Osteoblast (primary cell): ENCODE measurements around the gene FBXW7. TPM values are rescaled to one million over a fixed set of nuclear protein-coding genes. Genes with fewer than 3 reads are reported as not detected.

Source experiments
- DNase-seq: peaks from one replicate; pipeline ENCODE4 v3.0.0; 2011; ENCODE audit warnings: low spot score, mixed read lengths; ENCODE audit not compliant: insufficient read length; ENCODE audit errors: missing footprints
- H2AFZ ChIP-seq: 2 replicates; pipeline ENCODE4 v1.6.0; 2011; ENCODE audit warnings: mild to moderate bottlenecking, low read length
- H3K27ac ChIP-seq: 2 replicates; pipeline ENCODE4 v1.5.1; 2011; ENCODE audit warnings: mild to moderate bottlenecking, low read depth, low read length, moderate library complexity
- H3K27me3 ChIP-seq: 2 replicates; pipeline ENCODE4 v1.6.0; 2012; ENCODE audit warnings: mild to moderate bottlenecking, control low read depth, inconsistent platforms, low read length, moderate library complexity; ENCODE audit not compliant: insufficient read depth
- H3K36me3 ChIP-seq: 2 replicates; pipeline ENCODE4 v1.5.1; 2011; ENCODE audit warnings: mild to moderate bottlenecking, low read length, control low read depth, moderate library complexity; ENCODE audit not compliant: insufficient read depth
- H3K4me1 ChIP-seq: 2 replicates; pipeline ENCODE4 v1.5.1; 2011; ENCODE audit warnings: mild to moderate bottlenecking, low read length, control low read depth, moderate library complexity; ENCODE audit not compliant: insufficient read depth
- H3K4me2 ChIP-seq: 2 replicates; pipeline ENCODE4 v1.6.0; 2011; ENCODE audit warnings: mild to moderate bottlenecking, low read length; ENCODE audit not compliant: insufficient read depth
- H3K4me3 ChIP-seq: fragments of 200-600 bp; sonication (generic); 3 replicates; pipeline ENCODE4 v1.5.1; 2012; ENCODE audit warnings: mild to moderate bottlenecking, low read length, inconsistent platforms; ENCODE audit not compliant: insufficient read depth
- H3K79me2 ChIP-seq: 2 replicates; pipeline ENCODE4 v1.6.0; 2012; ENCODE audit warnings: mild to moderate bottlenecking, low read length, control low read depth, inconsistent platforms; ENCODE audit not compliant: insufficient read depth
- H3K9me3 ChIP-seq: 2 replicates; pipeline ENCODE4 v1.5.1; 2011; ENCODE audit warnings: low read depth, low read length, control low read depth
- H4K20me1 ChIP-seq: 2 replicates; pipeline ENCODE4 v1.6.0; 2012; ENCODE audit warnings: mild to moderate bottlenecking, low read length, control low read depth; ENCODE audit not compliant: insufficient read depth
- CTCF ChIP-seq: IDR thresholded peaks from 2 replicates; pipeline ENCODE4 v1.5.1; 2011; ENCODE audit warnings: mild to moderate bottlenecking, low read depth, low read length, moderate library complexity; ENCODE audit errors: extremely low read depth
- total RNA-seq: library from RNA; depleted of rRNA; stranded (reverse); fragments of >200 nt; gene quantifications from 2 replicates; pipeline ENCODE4 v1.2.3, GENCODE V29; 2012

The FBXW7 gene
- total RNA-seq, 1 donor = 74.9 TPM

GRCh38 chr4:152290366-152290921 is 245.4 kb downstream of the FBXW7 start:
- Histone ChIP-seq H3K79me2 (no peaks in the 10 kb centered on the region), H3K4me3 (no peak overlapping the region), H3K4me1 (no peaks in the 10 kb centered on the region), H3K4me2 (no peak overlapping the region), H3K27me3 (peaks cover 17% of the 10 kb centered on the region), H3K36me3 (no peaks in the 10 kb centered on the region), H4K20me1 (no peaks in the 10 kb centered on the region), H3K9me3 (no peaks in the 10 kb centered on the region), H2AFZ (no peak overlapping the region), H3K27ac (no peak overlapping the region)
- DNase-seq = no peak
- TF ChIP-seq CTCF = no peak

- no peaks in the 10 kb centered on the region for H3K79me2 ChIP-seq
- no peak overlapping the region for H2AFZ ChIP-seq
- H3K4me2 ChIP-seq = no peak overlapping the region
- H3K4me3 ChIP-seq = no peak overlapping the region
- H3K27me3 ChIP-seq = peaks cover 17% of the 10 kb centered on the region
- H3K36me3 ChIP-seq = no peaks in the 10 kb centered on the region
- TF ChIP-seq CTCF = no peak
- H3K27ac ChIP-seq = no peak overlapping the region
- no peaks in the 10 kb centered on the region for H3K4me1 ChIP-seq
- no peaks in the 10 kb centered on the region for H3K9me3 ChIP-seq
- DNase-seq = no peak
- no peaks in the 10 kb centered on the region for H4K20me1 ChIP-seq
These were observed 246.0 kb downstream of the FBXW7 start for GRCh38 chr4:152289941-152290340.

GRCh38 chr4:152289541-152289940 is 246.4 kb downstream of the FBXW7 start:
- Histone ChIP-seq H3K9me3 (no peaks in the 10 kb centered on the region), H3K27ac (no peak overlapping the region), H4K20me1 (no peaks in the 10 kb centered on the region), H3K79me2 (no peaks in the 10 kb centered on the region), H2AFZ (no peak overlapping the region), H3K27me3 (peaks cover 17% of the 10 kb centered on the region), H3K4me1 (no peaks in the 10 kb centered on the region), H3K4me2 (no peak overlapping the region), H3K4me3 (no peak overlapping the region), H3K36me3 (no peaks in the 10 kb centered on the region)
- no peak for DNase-seq
- no peak for TF ChIP-seq CTCF

GRCh38 chr4:152283801-152284470 is 252.0 kb downstream of the FBXW7 start:
- Histone ChIP-seq H3K36me3 (no peaks in the 10 kb centered on the region), H3K79me2 (no peaks in the 10 kb centered on the region), H3K4me2 (no peak overlapping the region), H3K27ac (no peak overlapping the region), H3K4me1 (no peaks in the 10 kb centered on the region), H3K4me3 (no peak overlapping the region), H4K20me1 (no peaks in the 10 kb centered on the region), H3K27me3 (peaks cover 6% of the 10 kb centered on the region), H3K9me3 (no peaks in the 10 kb centered on the region), H2AFZ (no peak overlapping the region)
- peak; percentile 92 for DNase-seq
- no peak for TF ChIP-seq CTCF
